DOHH2 (cell line): ENCODE measurements around the gene MLH3.
A peak's percentile ranks its signal among the peaks of the same experiment; 100 is the strongest.
"Not testable (repeated sequence)": the region's sequence is repeated elsewhere in the genome, so short reads cannot be mapped to it uniquely, and the experiment has no call there.

Experiments used
- H3F3A ChIP-seq: fragments of 200-600 bp; sonication (generic), shearing (Covaris generic); 2 replicates; pipeline ENCODE4 v1.6.0; 2016; ENCODE audit warnings: antibody characterized with exemption, mild to moderate bottlenecking; ENCODE audit not compliant: control insufficient read depth, insufficient read depth
- H3K27ac ChIP-seq: fragments of 200-600 bp; sonication (generic); 2 replicates; pipeline ENCODE4 v1.5.1; 2014; ENCODE audit warnings: low read depth, mild to moderate bottlenecking, low read length, moderate library complexity
- H3K27me3 ChIP-seq: fragments of 200-600 bp; sonication (generic); 2 replicates; pipeline ENCODE4 v1.6.1; 2014; ENCODE audit warnings: mild to moderate bottlenecking, low read length, mixed read lengths; ENCODE audit not compliant: control insufficient read depth
- H3K36me3 ChIP-seq: fragments of 200-600 bp; sonication (generic); 2 replicates; pipeline ENCODE4 v1.6.1; 2014; ENCODE audit warnings: mild to moderate bottlenecking, low read length, moderate library complexity, mixed read lengths; ENCODE audit not compliant: control insufficient read depth
- H3K4me1 ChIP-seq: fragments of 200-600 bp; sonication (generic); 2 replicates; pipeline ENCODE4 v1.6.1; 2014; ENCODE audit warnings: mild to moderate bottlenecking, low read length, mixed read lengths; ENCODE audit not compliant: control insufficient read depth
- H3K4me2 ChIP-seq: fragments of 200-600 bp; sonication (generic); 2 replicates; pipeline ENCODE4 v1.6.0; 2014; ENCODE audit warnings: mild to moderate bottlenecking, low read length, moderate library complexity
- H3K4me3 ChIP-seq: fragments of 200-600 bp; sonication (generic); 2 replicates; pipeline ENCODE4 v1.5.1; 2014; ENCODE audit warnings: mild to moderate bottlenecking, low read length, mixed read lengths
- H3K79me2 ChIP-seq: fragments of 200-600 bp; sonication (generic); 2 replicates; pipeline ENCODE4 v1.6.1; 2014; ENCODE audit warnings: mild to moderate bottlenecking, low read length, mixed read lengths; ENCODE audit not compliant: control insufficient read depth
- H3K9me2 ChIP-seq: fragments of 200-600 bp; sonication (generic); replicated peaks from 2 replicates; pipeline ENCODE4 v1.6.1; 2014; ENCODE audit warnings: mild to moderate bottlenecking, low read length, mixed read lengths; ENCODE audit not compliant: control insufficient read depth
- H3K9me3 ChIP-seq: fragments of 200-600 bp; sonication (generic); 2 replicates; pipeline ENCODE4 v1.6.1; 2014; ENCODE audit warnings: antibody characterized with exemption, low read length, mixed read lengths; ENCODE audit not compliant: control insufficient read depth, insufficient read depth
- H4K20me1 ChIP-seq: fragments of 200-600 bp; sonication (generic); 2 replicates; pipeline ENCODE4 v1.6.0; 2014; ENCODE audit warnings: low read depth, mild to moderate bottlenecking, antibody characterized with exemption, low read length, moderate library complexity; ENCODE audit not compliant: control insufficient read depth, insufficient read depth
- CTCF ChIP-seq: fragments of 200-600 bp; sonication (generic); IDR thresholded peaks from one replicate; pipeline ENCODE4 v1.5.1; 2014; ENCODE audit warnings: antibody characterized with exemption, mild to moderate bottlenecking, low read depth, low read length; ENCODE audit not compliant: poor library complexity, severe bottlenecking
- EZH2phosphoT487 ChIP-seq: fragments of 200-600 bp; sonication (generic); IDR thresholded peaks from 2 replicates; pipeline ENCODE4 v1.6.1; 2017; ENCODE audit warnings: borderline replicate concordance, mild to moderate bottlenecking, antibody characterized with exemption, low read length, moderate library complexity, mixed read lengths

Gene MLH3

GRCh38 chr14:75068294-75069120 is 17.2 kb upstream of the MLH3 start:
- H4K20me1 ChIP-seq: no peaks in the 10 kb centered on the region
- no peaks in the 10 kb centered on the region for H3K36me3 ChIP-seq
- peak overlapping the region; percentile 79 for H3K4me3 ChIP-seq
- no peaks in the 10 kb centered on the region for H3K9me2 ChIP-seq
- H3F3A ChIP-seq: peaks cover 6% of the 10 kb centered on the region
- peaks cover 11% of the 10 kb centered on the region for H3K79me2 ChIP-seq
- H3K27me3 ChIP-seq: 0 out of 2 replicates have a peak, but pooled peaks cover 2% of the 10 kb centered on the region
- peak overlapping the region; percentile 17 for H3K27ac ChIP-seq
- no peaks in the 10 kb centered on the region for H3K9me3 ChIP-seq
- TF ChIP-seq EZH2phosphoT487 (no peak), CTCF (no peak)
- H3K4me2 ChIP-seq: peak overlapping the region; percentile 92
- peaks cover 30% of the 10 kb centered on the region for H3K4me1 ChIP-seq

GRCh38 chr14:75067765-75068164 is 16.5 kb upstream of the MLH3 start:
- peaks cover 19% of the 10 kb centered on the region for H3K79me2 ChIP-seq
- H3K4me3 ChIP-seq: peak overlapping the region; percentile 79
- not testable (repeated sequence) for H3K9me2 ChIP-seq, H3F3A ChIP-seq, H3K27me3 ChIP-seq, H3K27ac ChIP-seq, H4K20me1 ChIP-seq, H3K36me3 ChIP-seq, H3K9me3 ChIP-seq
- H3K4me2 ChIP-seq: peak overlapping the region; percentile 92
- peaks cover 32% of the 10 kb centered on the region for H3K4me1 ChIP-seq

- no peaks in the 10 kb centered on the region for H3K9me3 ChIP-seq
- TF ChIP-seq EZH2phosphoT487 (no peak), CTCF (no peak)
- H3K9me2 ChIP-seq: no peaks in the 10 kb centered on the region
- peaks cover 35% of the 10 kb centered on the region for H3K4me1 ChIP-seq
- H3K27me3 ChIP-seq: 0 out of 2 replicates have a peak, but pooled peaks cover 2% of the 10 kb centered on the region
- peak overlapping the region; percentile 0; the same call in 1 of the 2 replicates for H3K4me2 ChIP-seq
- no peaks in the 10 kb centered on the region for H4K20me1 ChIP-seq
- H3K79me2 ChIP-seq: peaks cover 23% of the 10 kb centered on the region
- H3K4me3 ChIP-seq: no peak overlapping the region
- H3F3A ChIP-seq: peaks cover 6% of the 10 kb centered on the region
- H3K36me3 ChIP-seq: no peaks in the 10 kb centered on the region
- H3K27ac ChIP-seq: no peak overlapping the region
Measured at GRCh38 chr14:75067212-75067611, 15.9 kb upstream of the MLH3 start.

GRCh38 chr14:75066691-75067090 is 15.4 kb upstream of the MLH3 start:
- Histone ChIP-seq H4K20me1 (no peaks in the 10 kb centered on the region), H3K4me2 (no peak overlapping the region), H3K9me2 (no peaks in the 10 kb centered on the region), H3K79me2 (peaks cover 24% of the 10 kb centered on the region), H3K27ac (no peak overlapping the region), H3K9me3 (no peaks in the 10 kb centered on the region), H3K27me3 (no peaks in the 10 kb centered on the region), H3F3A (peaks cover 6% of the 10 kb centered on the region), H3K4me1 (peaks cover 35% of the 10 kb centered on the region), H3K36me3 (peaks cover under 1% of the 10 kb centered on the region), H3K4me3 (no peak overlapping the region)
- TF ChIP-seq CTCF: no peak
- TF ChIP-seq EZH2phosphoT487: no peak
